ENCODE data around the gene AFDN. TPM values are rescaled to one million over a fixed set of nuclear protein-coding genes. Genes with fewer than 3 reads are reported as not detected.

AFDN gene
- total and polyA plus RNA-seq, 2 experiments from 2014 or later, result 130 to 198 TPM

GRCh38 chr6:167877994-167878779 lies 51.5 kb downstream of the AFDN start:
- Histone ChIP-seq H3K4me3 (no peak overlapping the region), H3K79me2 (peaks cover 53% of the 10 kb centered on the region), H3K27me3 (no peaks in the 10 kb centered on the region), H3K4me1 (ENCODE audit: insufficient read depth) (no peaks in the 10 kb centered on the region), H3K9me2 (replicated peaks; ENCODE audit: insufficient read depth) (no peaks in the 10 kb centered on the region), H2AFZ (no peak overlapping the region), H3K27ac (no peak overlapping the region), H4K20me1 (ENCODE audit: insufficient read depth, poor library complexity, severe bottlenecking) (no peaks in the 10 kb centered on the region), H3K4me2 (no peak overlapping the region), H3K36me3 (replicated peaks; ENCODE audit: insufficient read depth, low read depth) (peaks cover 4% of the 10 kb centered on the region), H3K9me3 (ENCODE audit: low read depth) (no peaks in the 10 kb centered on the region)
- TF ChIP-seq CTCF (IDR thresholded peaks at IDR 0.05; ENCODE audit: poor library complexity), result no peak
- no peak for TF ChIP-seq EZH2phosphoT487 (IDR thresholded peaks at IDR 0.05; ENCODE audit: low read depth, severe bottlenecking, unreplicated experiment)
- no peak for TF ChIP-seq EZH2 (IDR thresholded peaks at IDR 0.05; ENCODE audit: borderline replicate concordance)
- WGBS (ENCODE audit: low lambda C conversion rate, missing lambda C conversion rate), result 94% methylated on average over 9 of the region's 9 CpGs
- DNase-seq (ENCODE audit: low spot score), result no peak

- Histone ChIP-seq H3K36me3 (replicated peaks; ENCODE audit: insufficient read depth, low read depth) (peaks cover 4% of the 10 kb centered on the region), H4K20me1 (ENCODE audit: insufficient read depth, poor library complexity, severe bottlenecking) (no peaks in the 10 kb centered on the region)
Measured at GRCh38 chr6:167879612-167880011, 52.9 kb downstream of the AFDN start.

GRCh38 chr6:167881327-167881726 lies 54.6 kb downstream of the AFDN start:
- H3K4me2 ChIP-seq, result no peak overlapping the region
- no peak overlapping the region for H2AFZ ChIP-seq
- peaks cover 36% of the 10 kb centered on the region for H3K79me2 ChIP-seq
- H3K27me3 ChIP-seq, result no peaks in the 10 kb centered on the region
- H3K36me3 ChIP-seq (replicated peaks; ENCODE audit: insufficient read depth, low read depth), result peaks cover 4% of the 10 kb centered on the region
- no peaks in the 10 kb centered on the region for H3K4me1 ChIP-seq (ENCODE audit: insufficient read depth)
- 90% methylated on average over 2 of the region's 2 CpGs for WGBS (ENCODE audit: low lambda C conversion rate, missing lambda C conversion rate)
- no peak for TF ChIP-seq CTCF (IDR thresholded peaks at IDR 0.05; ENCODE audit: poor library complexity)
- no peak for TF ChIP-seq EZH2phosphoT487 (IDR thresholded peaks at IDR 0.05; ENCODE audit: low read depth, severe bottlenecking, unreplicated experiment)
- no peak for TF ChIP-seq EZH2 (IDR thresholded peaks at IDR 0.05; ENCODE audit: borderline replicate concordance)
- H3K27ac ChIP-seq, result no peak overlapping the region
- H3K4me3 ChIP-seq, result no peak overlapping the region
- H3K9me2 ChIP-seq (replicated peaks; ENCODE audit: insufficient read depth), result no peaks in the 10 kb centered on the region
- H3K9me3 ChIP-seq (ENCODE audit: low read depth), result no peaks in the 10 kb centered on the region
- peaks cover 2% of the 10 kb centered on the region for H4K20me1 ChIP-seq (ENCODE audit: insufficient read depth, poor library complexity, severe bottlenecking)
- DNase-seq (ENCODE audit: low spot score), result no peak

More at GRCh38 chr6:167879612-167880011, 52.9 kb downstream of the AFDN start:
- no peaks in the 10 kb centered on the region for H3K9me2 ChIP-seq (replicated peaks; ENCODE audit: insufficient read depth)
- no peak for TF ChIP-seq CTCF (IDR thresholded peaks at IDR 0.05; ENCODE audit: poor library complexity)
- TF ChIP-seq EZH2 (IDR thresholded peaks at IDR 0.05; ENCODE audit: borderline replicate concordance), result no peak
- no peak for TF ChIP-seq EZH2phosphoT487 (IDR thresholded peaks at IDR 0.05; ENCODE audit: low read depth, severe bottlenecking, unreplicated experiment)
- no peaks in the 10 kb centered on the region for H3K27me3 ChIP-seq
- no peak overlapping the region for H3K4me2 ChIP-seq
- no peak overlapping the region for H3K27ac ChIP-seq
- 94% methylated on average over 1 of the region's 1 CpG for WGBS (ENCODE audit: low lambda C conversion rate, missing lambda C conversion rate)
- H3K4me3 ChIP-seq, result no peak overlapping the region
- no peak for DNase-seq (ENCODE audit: low spot score)
- H3K4me1 ChIP-seq (ENCODE audit: insufficient read depth), result no peaks in the 10 kb centered on the region
- peaks cover 41% of the 10 kb centered on the region for H3K79me2 ChIP-seq
- no peaks in the 10 kb centered on the region for H3K9me3 ChIP-seq (ENCODE audit: low read depth)
- no peak overlapping the region for H2AFZ ChIP-seq
